Middle frontal gyrus (tissue), 1 donor: ENCODE measurements around the gene TTLL11.

Experiments
- DNase-seq: peaks from one replicate; pipeline ENCODE4 v3.0.0-alpha.2; 2015; ENCODE audit warnings: low spot score; ENCODE audit errors: extremely low spot score

Gene TTLL11

GRCh38 chr9:121790841-121791240, 302.3 kb downstream of the TTLL11 start:
- no peak for DNase-seq

- no peak for DNase-seq
Measured at GRCh38 chr9:121788686-121789366, 304.3 kb downstream of the TTLL11 start.

GRCh38 chr9:121786998-121787422, 306.1 kb downstream of the TTLL11 start:
- no peak for DNase-seq

- DNase-seq: no peak
Measured at GRCh38 chr9:121786543-121786948, 306.6 kb downstream of the TTLL11 start.

GRCh38 chr9:121785673-121786542, 307.2 kb downstream of the TTLL11 start:
- DNase-seq: no peak

- no peak for DNase-seq
Measured at GRCh38 chr9:121784731-121785411, 308.2 kb downstream of the TTLL11 start.

- no peak for DNase-seq
Measured at GRCh38 chr9:121783521-121784507, 309.3 kb downstream of the TTLL11 start.

GRCh38 chr9:121783111-121783510, 310.0 kb downstream of the TTLL11 start:
- no peak for DNase-seq

- DNase-seq: no peak
Measured at GRCh38 chr9:121782514-121783110, 310.5 kb downstream of the TTLL11 start.

- DNase-seq: no peak
Measured at GRCh38 chr9:121781701-121782464, 311.2 kb downstream of the TTLL11 start.

- DNase-seq: no peak
Measured at GRCh38 chr9:121781145-121781548, 312.0 kb downstream of the TTLL11 start.

GRCh38 chr9:121780177-121781040, 312.7 kb downstream of the TTLL11 start:
- no peak for DNase-seq

GRCh38 chr9:121779381-121780117, 313.6 kb downstream of the TTLL11 start:
- DNase-seq: no peak

- DNase-seq: no peak
Measured at GRCh38 chr9:121778252-121779225, 314.6 kb downstream of the TTLL11 start.

- no peak for DNase-seq
Measured at GRCh38 chr9:121776739-121777637, 316.1 kb downstream of the TTLL11 start.
